Kidney (tissue), 14 donors: ENCODE results near the gene FOXN3. TPM values are rescaled to one million over a fixed set of nuclear protein-coding genes. Genes with fewer than 3 reads are reported as not detected.

Experiments
- DNase-seq, 5 donors: peaks; one replicate each; pipeline ENCODE4 v3.0.0-alpha.2; 2013 to 2020
- FAIRE-seq: peaks from 2 replicates; lab custom pipeline; 2012; peaks lifted over from hg19 to GRCh38; lab: Jason Lieb, UNC
- H3K27ac ChIP-seq, 2 donors: one replicate each; pipeline ENCODE4 v1.7.0; 2013; ENCODE audit warnings: low read depth in 2 of 2, low read length in 2 of 2, inconsistent platforms in 1 of 2
- H3K27me3 ChIP-seq: one replicate; pipeline ENCODE4 v1.7.1; 2013; ENCODE audit warnings: low read length, inconsistent platforms; ENCODE audit not compliant: control insufficient read depth, insufficient read depth
- H3K36me3 ChIP-seq, 3 donors: one replicate each; pipeline versions ENCODE4 v1.7.0 to v1.7.1; 2013; ENCODE audit warnings: low read length in 3 of 3, control low read depth in 1 of 3, inconsistent platforms in 1 of 3; ENCODE audit not compliant: insufficient read depth in 3 of 3, control insufficient read depth in 2 of 3
- H3K4me1 ChIP-seq, 3 donors: one replicate each; pipeline versions ENCODE4 v1.7.0 to v1.7.1; 2013; ENCODE audit warnings: low read length in 3 of 3, inconsistent platforms in 1 of 3, low read depth in 1 of 3; ENCODE audit not compliant: control insufficient read depth in 2 of 3, insufficient read depth in 2 of 3
- H3K4me3 ChIP-seq, 3 donors: one replicate each; pipeline versions ENCODE4 v1.7.0 to v1.8.1; 2013; ENCODE audit warnings: low read length in 3 of 3, control low read depth in 1 of 3, inconsistent platforms in 1 of 3
- H3K9ac ChIP-seq, 3 donors: one replicate each; pipeline versions ENCODE4 v1.7.0 to v1.7.1; 2013; ENCODE audit warnings: low read length in 3 of 3, control low read depth in 1 of 3, inconsistent platforms in 1 of 3
- H3K9me3 ChIP-seq, 3 donors: one replicate each; pipeline versions ENCODE4 v1.7.0 to v1.7.1; 2013; ENCODE audit warnings: low read length in 3 of 3, control low read depth in 1 of 3, inconsistent platforms in 1 of 3; ENCODE audit not compliant: control insufficient read depth in 2 of 3, insufficient read depth in 1 of 3
- intact Hi-C: fragments of 100-400 bp; cut with DNase I; formaldehyde crosslinking; loops from one replicate; pipeline ENCODE4 v1.11.1; 2022
- polyA plus RNA-seq: library from polyadenylated mRNA; stranded (reverse); fragments of 350-450 nt; fragmentation: Illumina TruSeq; extraction: RNeasy Lipid Tissue Mini Kit (QIAGEN cat#74804); gene quantifications from one replicate; pipeline ENCODE4 v1.2.3, GENCODE V29; 2014; ENCODE audit warnings: low read depth, low replicate concordance; ENCODE audit not compliant: insufficient read depth
- total RNA-seq: library from RNA; stranded (reverse); fragmentation: NEBNext Ultra II Directional; extraction: Animal tissue kit (Norgen Biotek cat#: 25700); gene quantifications from one replicate; pipeline ENCODE4 v1.2.1, GENCODE V29; 2021
- TF ChIP-seq, protein P1 (sequence below): IDR thresholded peaks from 3 replicates; pipeline ENCODE4 v1.5.1; 2012; ENCODE audit warnings: mild to moderate bottlenecking, moderate library complexity, borderline replicate concordance; ENCODE audit not compliant: insufficient read depth; ENCODE audit errors: extremely low read depth
- donor health status: control.
- donor health status: control.
- donor health status: control.
- donor health status: control.
- donor health status: control.
- donor health status: DM: yes; HTN: yes; CAD: no.
- donor health status: Normal renal cell carcinoma (clear cell type).

FOXN3 gene
- total and polyA plus RNA-seq, 2 donors from 2014 or later, result 6.4 to 50.1 TPM

- no peak overlapping the region for H3K9ac ChIP-seq
- DNase-seq (no peak), FAIRE-seq (no peak)
- H3K36me3 ChIP-seq, result peaks cover 2 to 8% (median 4%) of the 10 kb centered on the region in 3 donors
- H3K27me3 ChIP-seq, result no peaks in the 10 kb centered on the region
- intact Hi-C loops, result no loop called here
- H3K27ac ChIP-seq, result no peak overlapping the region
- no peaks in the 10 kb centered on the region for H3K9me3 ChIP-seq
- peaks cover 0 to 6% (median 0%) of the 10 kb centered on the region in 3 donors for H3K4me1 ChIP-seq
- TF ChIP-seq, protein P1, sequence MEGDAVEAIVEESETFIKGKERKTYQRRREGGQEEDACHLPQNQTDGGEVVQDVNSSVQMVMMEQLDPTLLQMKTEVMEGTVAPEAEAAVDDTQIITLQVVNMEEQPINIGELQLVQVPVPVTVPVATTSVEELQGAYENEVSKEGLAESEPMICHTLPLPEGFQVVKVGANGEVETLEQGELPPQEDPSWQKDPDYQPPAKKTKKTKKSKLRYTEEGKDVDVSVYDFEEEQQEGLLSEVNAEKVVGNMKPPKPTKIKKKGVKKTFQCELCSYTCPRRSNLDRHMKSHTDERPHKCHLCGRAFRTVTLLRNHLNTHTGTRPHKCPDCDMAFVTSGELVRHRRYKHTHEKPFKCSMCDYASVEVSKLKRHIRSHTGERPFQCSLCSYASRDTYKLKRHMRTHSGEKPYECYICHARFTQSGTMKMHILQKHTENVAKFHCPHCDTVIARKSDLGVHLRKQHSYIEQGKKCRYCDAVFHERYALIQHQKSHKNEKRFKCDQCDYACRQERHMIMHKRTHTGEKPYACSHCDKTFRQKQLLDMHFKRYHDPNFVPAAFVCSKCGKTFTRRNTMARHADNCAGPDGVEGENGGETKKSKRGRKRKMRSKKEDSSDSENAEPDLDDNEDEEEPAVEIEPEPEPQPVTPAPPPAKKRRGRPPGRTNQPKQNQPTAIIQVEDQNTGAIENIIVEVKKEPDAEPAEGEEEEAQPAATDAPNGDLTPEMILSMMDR, result no peak
- H3K4me3 ChIP-seq, result no peak overlapping the region
These were observed 10.1 kb downstream of the FOXN3 start for GRCh38 chr14:89406941-89407340.

- H3K9me3 ChIP-seq, result no peaks in the 10 kb centered on the region
- FAIRE-seq (no peak), DNase-seq (no peak)
- no peak overlapping the region for H3K4me3 ChIP-seq
- TF ChIP-seq, protein P1, result no peak
- no peaks in the 10 kb centered on the region for H3K27me3 ChIP-seq
- H3K9ac ChIP-seq, result no peak overlapping the region
- H3K27ac ChIP-seq, result no peak overlapping the region
- peaks cover 1 to 5% (median 2%) of the 10 kb centered on the region in 3 donors for H3K36me3 ChIP-seq
- intact Hi-C loops, result no loop called here
- H3K4me1 ChIP-seq, result peaks cover 0 to 6% (median 0%) of the 10 kb centered on the region in 3 donors
These were observed 10.7 kb downstream of the FOXN3 start for GRCh38 chr14:89406361-89406760.

- Histone ChIP-seq H3K9me3 (no peaks in the 10 kb centered on the region), H3K4me1 (peaks cover 0 to 6% (median 0%) of the 10 kb centered on the region in 3 donors), H3K36me3 (no peaks in the 10 kb centered on the region), H3K27me3 (no peaks in the 10 kb centered on the region), H3K27ac (no peak overlapping the region), H3K4me3 (no peak overlapping the region), H3K9ac (no peak overlapping the region)
- FAIRE-seq (no peak), DNase-seq (no peak)
- TF ChIP-seq, protein P1, result no peak
- intact Hi-C loops, result no loop called here
These were observed 11.3 kb downstream of the FOXN3 start for GRCh38 chr14:89405712-89406111.

DNA sequence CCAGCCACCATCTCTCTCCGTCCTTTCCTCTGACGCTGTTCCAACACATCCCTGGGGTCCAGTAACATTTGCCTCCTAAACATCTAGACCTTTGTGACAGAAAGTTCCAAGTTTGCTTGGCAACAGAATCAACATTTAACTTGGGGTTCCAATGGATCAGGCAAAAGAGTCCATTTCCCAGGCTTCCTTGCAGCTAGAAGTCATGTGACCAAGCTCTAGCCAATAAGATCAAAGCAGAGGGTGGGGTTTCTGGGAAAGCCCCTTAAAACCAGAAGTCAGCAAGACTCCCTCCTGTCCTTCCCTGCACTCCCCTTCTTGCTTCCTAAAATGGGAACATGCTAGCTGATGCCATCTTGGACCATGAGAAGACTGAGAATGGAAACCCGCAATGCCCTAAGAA is 14.7 kb downstream of the FOXN3 start:
- Histone ChIP-seq H3K27me3 (no peaks in the 10 kb centered on the region), H3K36me3 (no peaks in the 10 kb centered on the region), H3K27ac (no peak overlapping the region), H3K9me3 (no peaks in the 10 kb centered on the region), H3K4me1 (peaks cover 0 to 3% (median 0%) of the 10 kb centered on the region in 3 donors), H3K4me3 (no peak overlapping the region), H3K9ac (no peak overlapping the region)
- intact Hi-C loops, result no loop called here
- FAIRE-seq (no peak), DNase-seq (no peak)
- TF ChIP-seq, protein P1, result no peak
